Esophagus muscularis mucosa (tissue), 4 donors: Measurements from ENCODE around the gene SLC9A1.

ENCODE experiments used
- CTCF ChIP-seq, 3 experiments: fragments of 200-600 bp in 2 of 3; fragments of 450-650 bp in 1 of 3; sonication (generic) in 2 of 3; IDR thresholded peaks; one replicate each; pipeline ENCODE4 v1.5.1; 2017 to 2019; ENCODE audit warnings: antibody characterized with exemption in 3 of 3, mild to moderate bottlenecking in 2 of 3, moderate library complexity in 1 of 3
- EP300 ChIP-seq: sonication (generic); formaldehyde crosslinking; IDR thresholded peaks from one replicate; pipeline ENCODE4 v1.6.1; 2017; ENCODE audit warnings: antibody characterized with exemption
- POLR2A ChIP-seq: fragments of 450-650 bp; IDR thresholded peaks from one replicate; pipeline ENCODE4 v1.6.1; 2017; ENCODE audit warnings: antibody characterized with exemption, moderate library complexity, mild to moderate bottlenecking, low read depth
- POLR2AphosphoS5 ChIP-seq, 2 donors: sonication (generic); formaldehyde crosslinking; IDR thresholded peaks; one replicate each; pipeline ENCODE4 v1.6.1; 2017; ENCODE audit warnings: antibody characterized with exemption in 2 of 2

GRCh38 chr1:27049607-27050006 is 105.3 kb downstream of the SLC9A1 start:
- TF ChIP-seq CTCF (IDR thresholded peaks at IDR 0.05) (no peak), POLR2AphosphoS5 (IDR thresholded peaks at IDR 0.05) (no peak), POLR2A (no peak), EP300 (no peak)
